ENCODE data around the gene HSD17B13. TPM values are rescaled to one million over a fixed set of nuclear protein-coding genes. Genes with fewer than 3 reads are reported as not detected.
A peak's percentile ranks its signal among the peaks of the same experiment; 100 is the strongest.

HSD17B13 gene
- total and polyA plus RNA-seq, 2 of the 13 experiments (the other 11 are each of a cell fraction or from before 2014, with no cell fraction given), result 0.04 to 0.15 TPM

- no peaks in the 10 kb centered on the region for H3K4me1 ChIP-seq (ENCODE audit: insufficient read depth, low read length)
- H3K27ac ChIP-seq (ENCODE audit: extremely low read length, insufficient read depth, low read length), result no peak overlapping the region
- no peaks in the 10 kb centered on the region for H3K27me3 ChIP-seq (ENCODE audit: control insufficient read depth in 1 of 2, insufficient read depth in 2 of 2, low read length in 2 of 2)
- 0 out of 2 replicates have a peak, but pooled peaks cover 10% of the 10 kb centered on the region for H4K20me1 ChIP-seq (ENCODE audit: insufficient read depth, low read length)
- H2AFZ ChIP-seq (ENCODE audit: low read length), result no peak overlapping the region
- ATAC-seq (no peak), FAIRE-seq (no peak), DNase-seq (ENCODE audit: low spot score) (no peak)
- CTCF ChIA-PET (ENCODE audit: low intra/inter-chr PET ratio, low total read pairs), result no interaction called here
- POLR2A ChIA-PET, result no interaction called here
- H3K79me2 ChIP-seq (ENCODE audit: insufficient read depth, low read length), result peaks cover 5% of the 10 kb centered on the region
- H3K4me2 ChIP-seq (ENCODE audit: low read depth, low read length), result no peak overlapping the region
- no peak overlapping the region for H3K9ac ChIP-seq (ENCODE audit: insufficient read depth, low read depth, low read length)
- in situ Hi-C loops (cut with HindIII; ENCODE audit: extremely low pct_ligation_motif_present, low pct_unique_long_range_greater_than_20kb), result no loop called here
- TF ChIP-seq NFIC (IDR thresholded peaks at IDR 0.05; ENCODE audit: low read length), result no peak
- no peak for TF ChIP-seq ZFP1 (CRISPR knock-in tag; IDR thresholded peaks at IDR 0.05)
- no peak for TF ChIP-seq ZNF572 (CRISPR knock-in tag; IDR thresholded peaks at IDR 0.05)
- no peak for TF ChIP-seq ZFAT (CRISPR knock-in tag; conservative IDR thresholded peaks at IDR 0.05)
- TF ChIP-seq ZFP90 (CRISPR knock-in tag; IDR thresholded peaks at IDR 0.05; ENCODE audit: borderline replicate concordance), result peak; percentile 96; the same call in 1 of the 2 replicates
- TF ChIP-seq ZNF770 (CRISPR knock-in tag; IDR thresholded peaks at IDR 0.05), result peak; percentile 54; the same call in 1 of the 2 replicates
- TF ChIP-seq PHF20 (CRISPR knock-in tag; IDR thresholded peaks at IDR 0.05), result no peak
- intact Hi-C loops (cut with micrococcal nuclease; ENCODE audit: unreplicated experiment), result no loop called here
- BruUV-seq (replicated peaks), result no TSS peak
- H3K36me3 ChIP-seq (replicated peaks in 1 of 2; ENCODE audit: control insufficient read depth in 1 of 2, insufficient read depth in 2 of 2, low read length in 2 of 2), result peaks cover 8 to 45% of the 10 kb centered on the region in 2 experiments; a peak in 4 of 5 replicates
- no peak overlapping the region for H3K4me3 ChIP-seq (replicated peaks in 1 of 3; ENCODE audit: insufficient read depth in 1 of 3, low read depth in 2 of 3, low read length in 3 of 3)
- H3K9me3 ChIP-seq (ENCODE audit: low read length), result no peaks in the 10 kb centered on the region
Observed at GRCh38 chr4:87345139-87345538, 22.5 kb upstream of the HSD17B13 start.

GRCh38 chr4:87342872-87343271 lies 20.2 kb upstream of the HSD17B13 start:
- CTCF ChIA-PET (ENCODE audit: low intra/inter-chr PET ratio, low total read pairs), result no interaction called here
- H2AFZ ChIP-seq (ENCODE audit: low read length), result no peak overlapping the region
- ATAC-seq (no peak), DNase-seq (ENCODE audit: low spot score) (no peak), FAIRE-seq (no peak)
- BruUV-seq (replicated peaks), result no TSS peak
- H3K36me3 ChIP-seq (replicated peaks in 1 of 2; ENCODE audit: control insufficient read depth in 1 of 2, insufficient read depth in 2 of 2, low read length in 2 of 2), result peaks cover 12 to 67% of the 10 kb centered on the region in 2 experiments; a peak in 4 of 5 replicates
- no peak overlapping the region for H3K9ac ChIP-seq (ENCODE audit: insufficient read depth, low read depth, low read length)
- no peaks in the 10 kb centered on the region for H3K9me3 ChIP-seq (ENCODE audit: low read length)
- POLR2A ChIA-PET, result no interaction called here
- H4K20me1 ChIP-seq (ENCODE audit: insufficient read depth, low read length), result 0 out of 2 replicates have a peak, but pooled peaks cover 10% of the 10 kb centered on the region
- in situ Hi-C loops (cut with HindIII; ENCODE audit: extremely low pct_ligation_motif_present, low pct_unique_long_range_greater_than_20kb), result no loop called here
- no peaks in the 10 kb centered on the region for H3K27me3 ChIP-seq (ENCODE audit: control insufficient read depth in 1 of 2, insufficient read depth in 2 of 2, low read length in 2 of 2)
- no peaks in the 10 kb centered on the region for H3K4me1 ChIP-seq (ENCODE audit: insufficient read depth, low read length)
- intact Hi-C loops (cut with micrococcal nuclease; ENCODE audit: unreplicated experiment), result no loop called here
- over 99% methylated on average over 3 of the region's 3 CpGs for WGBS (ENCODE audit: low lambda C conversion rate)
- H3K79me2 ChIP-seq (ENCODE audit: insufficient read depth, low read length), result peaks cover 5% of the 10 kb centered on the region
- H3K27ac ChIP-seq (ENCODE audit: extremely low read length, insufficient read depth, low read length), result no peak overlapping the region
- no peak overlapping the region for H3K4me3 ChIP-seq (replicated peaks in 1 of 3; ENCODE audit: insufficient read depth in 1 of 3, low read depth in 2 of 3, low read length in 3 of 3)
- no peak overlapping the region for H3K4me2 ChIP-seq (ENCODE audit: low read depth, low read length)
- TF ChIP-seq ZFP91 (CRISPR knock-in tag; IDR thresholded peaks at IDR 0.05; ENCODE audit: borderline replicate concordance), result no peak
- TF ChIP-seq KAT2B (IDR thresholded peaks at IDR 0.05; ENCODE audit: borderline replicate concordance, low read depth, low read length), result no peak
- no peak for TF ChIP-seq TERF1 (CRISPR knock-in tag; IDR thresholded peaks at IDR 0.05)
- no peak for TF ChIP-seq ZNF841 (CRISPR knock-in tag; IDR thresholded peaks at IDR 0.05; ENCODE audit: borderline replicate concordance)
- TF ChIP-seq ZSCAN21 (CRISPR knock-in tag; IDR thresholded peaks at IDR 0.05; ENCODE audit: borderline replicate concordance), result no peak
- TF ChIP-seq ZNF180 (CRISPR knock-in tag; IDR thresholded peaks at IDR 0.05; ENCODE audit: borderline replicate concordance, low read depth), result no peak
- no peak for TF ChIP-seq ZNF780A (CRISPR knock-in tag; IDR thresholded peaks at IDR 0.05)
- no peak for TF ChIP-seq ZKSCAN1 (IDR thresholded peaks at IDR 0.05; ENCODE audit: low read length)
- no peak for TF ChIP-seq ZNF354B (CRISPR knock-in tag; IDR thresholded peaks at IDR 0.05)
